ENCODE data around the gene HSPA12A.

HSPA12A gene

GRCh38 chr10:116764979-116765378 is 22.6 kb upstream of the HSPA12A start:
- POLR2A ChIA-PET: no interaction called here
- H3K27ac ChIP-seq (ENCODE audit: insufficient read depth in 1 of 2, low read depth in 1 of 2, low read length in 2 of 2, poor library complexity in 1 of 2, severe bottlenecking in 2 of 2): no peak overlapping the region

GRCh38 chr10:116763440-116763839 is 21.1 kb upstream of the HSPA12A start:
- no peak for DNase-seq
- Histone ChIP-seq H3K36me3 (ENCODE audit: control insufficient read depth in 4 of 4, insufficient read depth in 4 of 4, low read length in 3 of 4) (no peaks in the 10 kb centered on the region), H3K27ac (ENCODE audit: insufficient read depth in 1 of 2, low read depth in 1 of 2, low read length in 2 of 2, poor library complexity in 1 of 2, severe bottlenecking in 2 of 2) (no peak overlapping the region), H3K9me3 (ENCODE audit: control extremely low read depth in 1 of 5, control insufficient read depth in 4 of 5, insufficient read depth in 2 of 5, low read depth in 1 of 5, low read length in 4 of 5) (peaks cover 0 to 6% (median 4%) of the 10 kb centered on the region in 5 experiments), H3K4me3 (ENCODE audit: control insufficient read depth in 1 of 7, extremely low read depth in 1 of 7, insufficient read depth in 4 of 7, low read depth in 2 of 7, low read length in 6 of 7) (no peak overlapping the region), H3K27me3 (replicated peaks in 2 of 5; ENCODE audit: control insufficient read depth in 4 of 5, insufficient read depth in 5 of 5, low read length in 4 of 5) (peaks cover 4 to 49% (median 6%) of the 10 kb centered on the region in 5 experiments), H3K4me1 (ENCODE audit: control extremely low read depth in 1 of 4, control insufficient read depth in 4 of 4, insufficient read depth in 4 of 4, low read length in 3 of 4) (no peaks in the 10 kb centered on the region)
- POLR2A ChIA-PET: no interaction called here
- CTCF ChIA-PET: interaction anchor here (1.7 kb wide), 1 partner anchor 24 kb away, joined by 5 read pairs; no protein-coding TSS in a partner anchor
- WGBS (ENCODE audit: insufficient coverage): 100% methylated on average over 2 of the region's 2 CpGs

More at GRCh38 chr10:116764979-116765378, 22.6 kb upstream of the HSPA12A start:
- no peak for DNase-seq
- CTCF ChIA-PET: interaction anchor here (0.5 to 1.5 kb wide), 2 partner anchors 22 to 1945 kb away, joined by 3 to 4 read pairs; no protein-coding TSS in a partner anchor
- Histone ChIP-seq H3K36me3 (ENCODE audit: control insufficient read depth in 4 of 4, insufficient read depth in 4 of 4, low read length in 3 of 4) (no peaks in the 10 kb centered on the region), H3K4me1 (ENCODE audit: control extremely low read depth in 1 of 4, control insufficient read depth in 4 of 4, insufficient read depth in 4 of 4, low read length in 3 of 4) (no peaks in the 10 kb centered on the region), H3K9me3 (ENCODE audit: control extremely low read depth in 1 of 5, control insufficient read depth in 4 of 5, insufficient read depth in 2 of 5, low read depth in 1 of 5, low read length in 4 of 5) (peaks cover 0 to 5% (median 4%) of the 10 kb centered on the region in 5 experiments), H3K27me3 (replicated peaks in 2 of 5; ENCODE audit: control insufficient read depth in 4 of 5, insufficient read depth in 5 of 5, low read length in 4 of 5) (peaks cover 5 to 49% (median 8%) of the 10 kb centered on the region in 5 experiments), H3K4me3 (ENCODE audit: control insufficient read depth in 1 of 7, extremely low read depth in 1 of 7, insufficient read depth in 4 of 7, low read depth in 2 of 7, low read length in 6 of 7) (no peak overlapping the region)

- 94% methylated on average over 5 of the region's 5 CpGs for WGBS (ENCODE audit: insufficient coverage)
- POLR2A ChIA-PET: no interaction called here
- CTCF ChIA-PET: no interaction called here
- H3K4me3 ChIP-seq (ENCODE audit: control insufficient read depth in 1 of 7, extremely low read depth in 1 of 7, insufficient read depth in 4 of 7, low read depth in 2 of 7, low read length in 6 of 7): no peak overlapping the region
- H3K27ac ChIP-seq (ENCODE audit: insufficient read depth in 1 of 2, low read depth in 1 of 2, low read length in 2 of 2, poor library complexity in 1 of 2, severe bottlenecking in 2 of 2): no peak overlapping the region
- no peaks in the 10 kb centered on the region for H3K36me3 ChIP-seq (ENCODE audit: control insufficient read depth in 4 of 4, insufficient read depth in 4 of 4, low read length in 3 of 4)
- peaks cover 3 to 43% (median 8%) of the 10 kb centered on the region in 5 experiments for H3K27me3 ChIP-seq (replicated peaks in 2 of 5; ENCODE audit: control insufficient read depth in 4 of 5, insufficient read depth in 5 of 5, low read length in 4 of 5)
- H3K9me3 ChIP-seq (ENCODE audit: control extremely low read depth in 1 of 5, control insufficient read depth in 4 of 5, insufficient read depth in 2 of 5, low read depth in 1 of 5, low read length in 4 of 5): peaks cover 0 to 6% (median 4%) of the 10 kb centered on the region in 5 experiments
- no peaks in the 10 kb centered on the region for H3K4me1 ChIP-seq (ENCODE audit: control extremely low read depth in 1 of 4, control insufficient read depth in 4 of 4, insufficient read depth in 4 of 4, low read length in 3 of 4)
- DNase-seq: no peak
Observed at GRCh38 chr10:116761883-116762282, 19.5 kb upstream of the HSPA12A start.

- Histone ChIP-seq H3K27me3 (replicated peaks in 2 of 5; ENCODE audit: control insufficient read depth in 4 of 5, insufficient read depth in 5 of 5, low read length in 4 of 5) (peaks cover 3 to 34% (median 7%) of the 10 kb centered on the region in 5 experiments), H3K4me3 (ENCODE audit: control insufficient read depth in 1 of 7, extremely low read depth in 1 of 7, insufficient read depth in 4 of 7, low read depth in 2 of 7, low read length in 6 of 7) (no peak overlapping the region), H3K9me3 (ENCODE audit: control extremely low read depth in 1 of 5, control insufficient read depth in 4 of 5, insufficient read depth in 2 of 5, low read depth in 1 of 5, low read length in 4 of 5) (peaks cover 0 to 6% (median 4%) of the 10 kb centered on the region in 5 experiments), H3K4me1 (ENCODE audit: control extremely low read depth in 1 of 4, control insufficient read depth in 4 of 4, insufficient read depth in 4 of 4, low read length in 3 of 4) (no peaks in the 10 kb centered on the region), H3K27ac (ENCODE audit: insufficient read depth in 1 of 2, low read depth in 1 of 2, low read length in 2 of 2, poor library complexity in 1 of 2, severe bottlenecking in 2 of 2) (no peak overlapping the region), H3K36me3 (ENCODE audit: control insufficient read depth in 4 of 4, insufficient read depth in 4 of 4, low read length in 3 of 4) (no peaks in the 10 kb centered on the region)
- no peak for DNase-seq
- ChIA-PET POLR2A (no interaction called here), CTCF (no interaction called here)
- WGBS (ENCODE audit: insufficient coverage): 87% methylated on average over 3 of the region's 8 CpGs
Observed at GRCh38 chr10:116760919-116761318, 18.6 kb upstream of the HSPA12A start.

GRCh38 chr10:116757246-116757645 is 14.9 kb upstream of the HSPA12A start:
- ChIA-PET CTCF (no interaction called here), POLR2A (no interaction called here)
- Histone ChIP-seq H3K27me3 (replicated peaks in 2 of 5; ENCODE audit: control insufficient read depth in 4 of 5, insufficient read depth in 5 of 5, low read length in 4 of 5) (peaks cover 0 to 21% (median 3%) of the 10 kb centered on the region in 5 experiments), H3K9me3 (ENCODE audit: control extremely low read depth in 1 of 5, control insufficient read depth in 4 of 5, insufficient read depth in 2 of 5, low read depth in 1 of 5, low read length in 4 of 5) (peaks cover 0 to 7% (median 0%) of the 10 kb centered on the region in 5 experiments), H3K36me3 (ENCODE audit: control insufficient read depth in 4 of 4, insufficient read depth in 4 of 4, low read length in 3 of 4) (no peaks in the 10 kb centered on the region), H3K27ac (ENCODE audit: insufficient read depth in 1 of 2, low read depth in 1 of 2, low read length in 2 of 2, poor library complexity in 1 of 2, severe bottlenecking in 2 of 2) (no peak overlapping the region), H3K4me1 (ENCODE audit: control extremely low read depth in 1 of 4, control insufficient read depth in 4 of 4, insufficient read depth in 4 of 4, low read length in 3 of 4) (no peaks in the 10 kb centered on the region), H3K4me3 (ENCODE audit: control insufficient read depth in 1 of 7, extremely low read depth in 1 of 7, insufficient read depth in 4 of 7, low read depth in 2 of 7, low read length in 6 of 7) (no peak overlapping the region)
- 92% methylated on average over 10 of the region's 10 CpGs for WGBS (ENCODE audit: insufficient coverage)
- DNase-seq: no peak

GRCh38 chr10:116756277-116756676 is 13.9 kb upstream of the HSPA12A start:
- POLR2A ChIA-PET: no interaction called here
- no peaks in the 10 kb centered on the region for H3K36me3 ChIP-seq (ENCODE audit: control insufficient read depth in 4 of 4, insufficient read depth in 4 of 4, low read length in 3 of 4)
- peaks cover 0 to 7% (median 0%) of the 10 kb centered on the region in 5 experiments for H3K9me3 ChIP-seq (ENCODE audit: control extremely low read depth in 1 of 5, control insufficient read depth in 4 of 5, insufficient read depth in 2 of 5, low read depth in 1 of 5, low read length in 4 of 5)
- H3K4me3 ChIP-seq (ENCODE audit: control insufficient read depth in 1 of 7, extremely low read depth in 1 of 7, insufficient read depth in 4 of 7, low read depth in 2 of 7, low read length in 6 of 7): no peak overlapping the region
- H3K4me1 ChIP-seq (ENCODE audit: control extremely low read depth in 1 of 4, control insufficient read depth in 4 of 4, insufficient read depth in 4 of 4, low read length in 3 of 4): no peaks in the 10 kb centered on the region
- no peak for DNase-seq
- no peak overlapping the region for H3K27ac ChIP-seq (ENCODE audit: insufficient read depth in 1 of 2, low read depth in 1 of 2, low read length in 2 of 2, poor library complexity in 1 of 2, severe bottlenecking in 2 of 2)
- H3K27me3 ChIP-seq (replicated peaks in 2 of 5; ENCODE audit: control insufficient read depth in 4 of 5, insufficient read depth in 5 of 5, low read length in 4 of 5): peaks cover 0 to 23% (median 6%) of the 10 kb centered on the region in 5 experiments
- CTCF ChIA-PET: no interaction called here
- WGBS (ENCODE audit: insufficient coverage): 94% methylated on average over 6 of the region's 8 CpGs

GRCh38 chr10:116753759-116754158 is 11.4 kb upstream of the HSPA12A start:
- POLR2A ChIA-PET: no interaction called here
- CTCF ChIA-PET: no interaction called here
- H3K9me3 ChIP-seq (ENCODE audit: control extremely low read depth in 1 of 5, control insufficient read depth in 4 of 5, insufficient read depth in 2 of 5, low read depth in 1 of 5, low read length in 4 of 5): peaks cover 0 to 5% (median 0%) of the 10 kb centered on the region in 5 experiments
- H3K4me1 ChIP-seq (ENCODE audit: control extremely low read depth in 1 of 4, control insufficient read depth in 4 of 4, insufficient read depth in 4 of 4, low read length in 3 of 4): no peaks in the 10 kb centered on the region
- H3K27me3 ChIP-seq (replicated peaks in 2 of 5; ENCODE audit: control insufficient read depth in 4 of 5, insufficient read depth in 5 of 5, low read length in 4 of 5): peaks cover 4 to 33% (median 13%) of the 10 kb centered on the region in 5 experiments
- no peak overlapping the region for H3K27ac ChIP-seq (ENCODE audit: insufficient read depth in 1 of 2, low read depth in 1 of 2, low read length in 2 of 2, poor library complexity in 1 of 2, severe bottlenecking in 2 of 2)
- H3K36me3 ChIP-seq (ENCODE audit: control insufficient read depth in 4 of 4, insufficient read depth in 4 of 4, low read length in 3 of 4): no peaks in the 10 kb centered on the region
- 82% methylated on average over 2 of the region's 8 CpGs for WGBS (ENCODE audit: insufficient coverage)
- no peak for DNase-seq
- H3K4me3 ChIP-seq (ENCODE audit: control insufficient read depth in 1 of 7, extremely low read depth in 1 of 7, insufficient read depth in 4 of 7, low read depth in 2 of 7, low read length in 6 of 7): no peak overlapping the region

Data from common myeloid progenitor, CD34-positive (primary cell).